H1 (cell line): Measurements from ENCODE around the gene NOC2L. TPM values are rescaled to one million over a fixed set of nuclear protein-coding genes. Genes with fewer than 3 reads are reported as not detected.

ENCODE experiments used
- CTCF ChIA-PET: fragments of 300-600 bp; sonication (Branson Sonifier 250); formaldehyde crosslinking; loops from one replicate; lab custom pipeline; 2021; ENCODE audit not compliant: partially characterized antibody; lab: Charles Lee
- POLR2A ChIA-PET: fragments of 300-600 bp; sonication (Branson Sonifier 250); formaldehyde crosslinking; loops from one replicate; lab custom pipeline; 2021; ENCODE audit warnings: inconsistent platforms; ENCODE audit not compliant: partially characterized antibody; lab: Charles Lee
- DNase-seq, 2 experiments: peaks; one replicate each; pipeline versions ENCODE4 v3.0.0 to v3.0.0-alpha.2; 2010 to 2022; ENCODE audit warnings: low spot score in 2 of 2, low read depth in 1 of 2, mixed read lengths in 1 of 2
- FAIRE-seq: peaks from 2 replicates; lab custom pipeline; 2011; peaks lifted over from hg19 to GRCh38; lab: Jason Lieb, UNC
- H2AFZ ChIP-seq: 2 replicates; pipeline ENCODE4 v1.8.1; 2012; ENCODE audit warnings: low read length, inconsistent platforms
- H2AK5ac ChIP-seq: 2 replicates; pipeline ENCODE4 v1.6.1; 2013; ENCODE audit warnings: low read depth, low read length
- H2BK120ac ChIP-seq: replicated peaks from 2 replicates; pipeline ENCODE3; 2013; ENCODE audit warnings: low read depth, low read length, inconsistent platforms
- H2BK12ac ChIP-seq: 2 replicates; pipeline ENCODE4 v1.6.1; 2013; ENCODE audit warnings: low read depth, low read length
- H2BK15ac ChIP-seq: 2 replicates; pipeline ENCODE4 v1.6.1; 2013; ENCODE audit warnings: low read length
- H2BK20ac ChIP-seq: 2 replicates; pipeline ENCODE4 v1.6.1; 2013; ENCODE audit warnings: low read length
- H2BK5ac ChIP-seq: 2 replicates; pipeline ENCODE4 v1.6.1; 2013; ENCODE audit warnings: low read depth, low read length
- H3K14ac ChIP-seq: 2 replicates; pipeline ENCODE4 v1.6.1; 2013; ENCODE audit warnings: inconsistent platforms; ENCODE audit not compliant: insufficient read length
- H3K18ac ChIP-seq: 2 replicates; pipeline ENCODE4 v1.6.1; 2013; ENCODE audit warnings: low read length; ENCODE audit errors: extremely low read depth
- H3K23ac ChIP-seq: 2 replicates; pipeline ENCODE4 v1.6.1; 2013; ENCODE audit warnings: inconsistent platforms; ENCODE audit not compliant: insufficient read length
- H3K23me2 ChIP-seq: 2 replicates; pipeline ENCODE4 v1.6.1; 2013; ENCODE audit warnings: low read depth, low read length
- H3K27ac ChIP-seq: 2 replicates; pipeline ENCODE4 v1.6.1; 2011; ENCODE audit warnings: low read depth, low read length, inconsistent platforms
- H3K27me3 ChIP-seq, 4 experiments: replicated peaks in 1 of 4; 1 replicate in 1 of 4; 2 replicates in 3 of 4; pipeline versions ENCODE4 v1.6.1 to v1.8.1; 2011 to 2013; ENCODE audit warnings: low read length in 3 of 4, mild to moderate bottlenecking in 3 of 4, inconsistent platforms in 2 of 4, mixed read lengths in 2 of 4, moderate library complexity in 1 of 4; ENCODE audit not compliant: control insufficient read depth in 3 of 4, insufficient read depth in 3 of 4; ENCODE audit errors: extremely low read depth in 1 of 4
- H3K36me3 ChIP-seq, 4 experiments: 2 replicates each; pipeline versions ENCODE4 v1.6.1 to v1.8.1; 2011 to 2013; ENCODE audit warnings: mild to moderate bottlenecking in 4 of 4, low read length in 3 of 4, moderate library complexity in 2 of 4, control low read depth in 1 of 4, inconsistent platforms in 1 of 4; ENCODE audit not compliant: insufficient read depth in 4 of 4, control insufficient read depth in 2 of 4
- H3K4ac ChIP-seq: replicated peaks from 2 replicates; pipeline ENCODE3; 2013; ENCODE audit warnings: low read length, low read depth, mixed read lengths, inconsistent platforms; ENCODE audit not compliant: insufficient read length
- H3K4me1 ChIP-seq, 4 experiments: replicated peaks in 1 of 4; 1 replicate in 1 of 4; 2 replicates in 3 of 4; pipeline versions ENCODE4 v1.6.1 to v1.8.1; 2011 to 2013; ENCODE audit warnings: low read length in 3 of 4, inconsistent platforms in 2 of 4, mixed read lengths in 1 of 4; ENCODE audit not compliant: insufficient read depth in 4 of 4, control insufficient read depth in 3 of 4
- H3K4me2 ChIP-seq, 2 experiments: 2 replicates each; pipeline versions ENCODE4 v1.6.1 to v1.8.1; 2011 to 2013; ENCODE audit warnings: low read depth in 2 of 2, low read length in 2 of 2, control low read depth in 1 of 2, inconsistent platforms in 1 of 2, mild to moderate bottlenecking in 1 of 2; ENCODE audit not compliant: insufficient read depth in 1 of 2
- H3K4me3 ChIP-seq, 4 experiments: fragments of 200-600, 300-600 bp in 1 of 4; sonication (generic), shearing (Covaris generic), sonication (Bioruptor Twin) in 1 of 4; 2 replicates each; pipeline versions ENCODE4 v1.5.1 to v1.8.1; 2011 to 2016; ENCODE audit warnings: low read length in 4 of 4, low read depth in 3 of 4, control low read depth in 2 of 4, inconsistent platforms in 2 of 4, mild to moderate bottlenecking in 2 of 4, mixed read lengths in 1 of 4, moderate library complexity in 1 of 4; ENCODE audit not compliant: insufficient read depth in 2 of 4; ENCODE audit errors: extremely low read depth in 1 of 4
- H3K56ac ChIP-seq: replicated peaks from 2 replicates; pipeline ENCODE3; 2013; ENCODE audit warnings: low read depth, mild to moderate bottlenecking, mixed read lengths, low read length, inconsistent platforms; ENCODE audit not compliant: insufficient read length
- H3K79me1 ChIP-seq: 2 replicates; pipeline ENCODE4 v1.6.1; 2013; ENCODE audit warnings: low read depth, low read length, control low read depth
- H3K79me2 ChIP-seq, 2 experiments: 2 replicates each; pipeline versions ENCODE4 v1.6.1 to v1.8.1; 2012 to 2013; ENCODE audit warnings: low read length in 2 of 2, mild to moderate bottlenecking in 2 of 2, inconsistent platforms in 1 of 2; ENCODE audit not compliant: insufficient read depth in 2 of 2, control insufficient read depth in 1 of 2
- H3K9ac ChIP-seq, 4 experiments: replicated peaks in 1 of 4; 1 replicate in 1 of 4; 2 replicates in 3 of 4; pipeline versions ENCODE4 v1.6.1 to v1.8.1; 2011 to 2013; ENCODE audit warnings: low read depth in 3 of 4, low read length in 3 of 4, control low read depth in 2 of 4, mild to moderate bottlenecking in 2 of 4, moderate library complexity in 2 of 4, inconsistent platforms in 1 of 4; ENCODE audit errors: extremely low read depth in 1 of 4
- H3K9me3 ChIP-seq, 2 experiments: 2 replicates each; pipeline versions ENCODE4 v1.6.1 to v1.8.1; 2012 to 2013; ENCODE audit warnings: mild to moderate bottlenecking in 2 of 2, moderate library complexity in 2 of 2, control low read depth in 1 of 2, inconsistent platforms in 1 of 2, low read depth in 1 of 2, low read length in 1 of 2, mixed read lengths in 1 of 2; ENCODE audit not compliant: insufficient read depth in 2 of 2
- H4K20me1 ChIP-seq, 2 experiments: replicated peaks in 1 of 2; 2 replicates each; pipeline versions ENCODE3 to v1.8.1; 2011 to 2013; ENCODE audit warnings: inconsistent platforms in 2 of 2, low read length in 2 of 2, mild to moderate bottlenecking in 1 of 2; ENCODE audit not compliant: insufficient read depth in 2 of 2, control insufficient read depth in 1 of 2
- H4K5ac ChIP-seq: 2 replicates; pipeline ENCODE4 v1.6.1; 2013; ENCODE audit warnings: low read length, low read depth, mixed read lengths, inconsistent platforms; ENCODE audit not compliant: insufficient read length
- H4K8ac ChIP-seq: 2 replicates; pipeline ENCODE4 v1.8.0; 2013; ENCODE audit warnings: mild to moderate bottlenecking, moderate library complexity, low read length, inconsistent platforms; ENCODE audit not compliant: insufficient read depth; ENCODE audit errors: extremely low read depth
- H4K91ac ChIP-seq: replicated peaks from 2 replicates; pipeline ENCODE3; 2013; ENCODE audit warnings: low read length, mixed read lengths, inconsistent platforms; ENCODE audit not compliant: insufficient read length
- CTCF ChIP-seq, 3 experiments: IDR thresholded peaks; 1 replicate in 2 of 3; 2 replicates in 1 of 3; pipeline versions ENCODE4 v1.5.1 to v1.6.1; 2011; ENCODE audit warnings: low read length in 3 of 3, mild to moderate bottlenecking in 3 of 3, inconsistent platforms in 2 of 3, low read depth in 1 of 3, moderate library complexity in 1 of 3; ENCODE audit not compliant: insufficient read depth in 1 of 3; ENCODE audit errors: control extremely low read depth in 1 of 3
- EGR1 ChIP-seq: IDR thresholded peaks from 2 replicates; pipeline ENCODE4 v1.6.1; 2011; ENCODE audit warnings: low read depth, low read length, borderline replicate concordance
- GABPA ChIP-seq: IDR thresholded peaks from 2 replicates; pipeline ENCODE4 v1.6.1; 2011; ENCODE audit warnings: mild to moderate bottlenecking, low read length, moderate library complexity, borderline replicate concordance; ENCODE audit not compliant: insufficient read depth
- HDAC6 ChIP-seq: IDR thresholded peaks from one replicate; pipeline ENCODE4 v1.7.1; 2012; ENCODE audit warnings: low read depth, mild to moderate bottlenecking, inconsistent platforms, low read length, moderate library complexity
- KDM1A ChIP-seq: fragments of 200-600, 300-600 bp; sonication (generic); IDR thresholded peaks from 2 replicates; pipeline ENCODE4 v1.7.1; 2016; ENCODE audit warnings: mild to moderate bottlenecking, low read length, borderline replicate concordance
- KDM4A ChIP-seq: IDR thresholded peaks from one replicate; pipeline ENCODE4 v1.7.1; 2012; ENCODE audit warnings: low read depth, mild to moderate bottlenecking, moderate library complexity, low read length, inconsistent platforms; ENCODE audit not compliant: severe bottlenecking
- RBBP5 ChIP-seq: IDR thresholded peaks from 2 replicates; pipeline ENCODE4 v1.7.1; 2012; ENCODE audit warnings: low read depth, mild to moderate bottlenecking, inconsistent platforms, low read length, moderate library complexity, borderline replicate concordance
- TBP ChIP-seq: IDR thresholded peaks from 2 replicates; pipeline ENCODE4 v1.6.1; 2011; ENCODE audit warnings: low read depth, low read length, improper control_type of control experiment
- TCF12 ChIP-seq: IDR thresholded peaks from 2 replicates; pipeline ENCODE4 v1.6.1; 2011; ENCODE audit warnings: low read depth, mild to moderate bottlenecking, low read length
- TEAD4 ChIP-seq: IDR thresholded peaks from 2 replicates; pipeline ENCODE4 v1.6.1; 2012; ENCODE audit warnings: low read depth, low read length, inconsistent platforms, mixed read lengths
- WGBS, 2 experiments: shearing (Covaris generic) in 1 of 2; methylation state at CpG; one replicate each; pipeline versions ENCODE4 v1.1.6 to v1.1.7; 2013 to 2015; ENCODE audit warnings: low lambda C conversion rate in 2 of 2, mixed read lengths in 2 of 2, inconsistent platforms in 1 of 2, low coverage in 1 of 2, missing lambda C conversion rate in 1 of 2; ENCODE audit not compliant: insufficient replicate concordance in 2 of 2, insufficient coverage in 1 of 2, insufficient read length in 1 of 2; ENCODE audit errors: extremely low coverage in 1 of 2, missing lambda C conversion rate in 1 of 2; 5-methylcytosine and 5-hydroxymethylcytosine counted together
- polyA plus RNA-seq, 7 experiments: library from polyadenylated mRNA; depleted of rRNA in 3 of 7; stranded (reverse) in 5 of 7; unstranded in 2 of 7; fragments of >200 nt in 5 of 7; fragments of 200-250 nt in 2 of 7; gene quantifications; 1 replicate in 5 of 7; 2 replicates in 1 of 7; 4 replicates in 1 of 7; pipeline versions ENCODE4 v1.2.1 to v1.2.3, GENCODE V29; 2011 to 2013; ENCODE audit warnings: missing spikeins in 2 of 7, mixed read lengths in 2 of 7
- total RNA-seq: library from RNA; stranded (reverse); fragmentation: NEBNext Ultra II Directional; extraction: Animal tissue kit (Norgen Biotek cat#: 25700); gene quantifications from 2 replicates; pipeline ENCODE4 v1.2.1, GENCODE V29; 2021

The NOC2L gene
- total and polyA plus RNA-seq, 2 of the 8 experiments (the other 6 are each of a cell fraction or from before 2014, with no cell fraction given): 74.7 to 130 TPM

GRCh38 chr1:954927-955326 is 4.1 kb downstream of the NOC2L start:
- Histone ChIP-seq H4K20me1 (peaks cover 22 to 29% of the 10 kb centered on the region in 2 experiments), H3K4me3 (no peak overlapping the region), H3K4me2 (no peak overlapping the region), H2BK12ac (no peak overlapping the region), H3K4me1 (peaks cover 0 to 4% (median 0%) of the 10 kb centered on the region in 4 experiments; a peak in 1 of 7 replicates), H2BK15ac (no peak overlapping the region), H3K79me1 (peaks cover 19% of the 10 kb centered on the region), H2BK5ac (no peak overlapping the region), H3K14ac (no peak overlapping the region), H2AK5ac (no peak overlapping the region), H3K9ac (no peak overlapping the region), H3K23ac (no peak overlapping the region), H3K18ac (no peak overlapping the region), H3K23me2 (peaks cover 6% of the 10 kb centered on the region), H4K91ac (no peak overlapping the region), H2BK120ac (no peak overlapping the region), H3K56ac (no peak overlapping the region), H3K27ac (no peak overlapping the region), H3K27me3 (peaks cover 4 to 7% (median 6%) of the 10 kb centered on the region in 4 experiments), H4K8ac (no peak overlapping the region; the same call in 1 of the 2 replicates), H2AFZ (no peak overlapping the region), H4K5ac (no peak overlapping the region), H2BK20ac (no peak overlapping the region), H3K36me3 (peaks cover 8 to 60% (median 39%) of the 10 kb centered on the region in 4 experiments; a peak in 7 of 8 replicates), H3K9me3 (no peaks in the 10 kb centered on the region; a peak in 1 of 4 replicates), H3K4ac (no peak overlapping the region), H3K79me2 (peaks cover 0 to 14% of the 10 kb centered on the region in 2 experiments; a peak in 3 of 4 replicates)
- FAIRE-seq: no peak
- WGBS, 2 experiments: 90% methylated on average over 13 of the region's 13 CpGs; no CpG with 5 or more reads in 1 of the 2 experiments
- ChIA-PET CTCF (interaction anchor here (1.7 to 2.1 kb wide), 3 partner anchors 21 to 109 kb away, joined by 3 to 5 read pairs (median 4); no protein-coding TSS in a partner anchor), POLR2A (interaction anchor here (8.8 kb wide), 1 partner anchor 13 kb away, joined by 65 read pairs; no protein-coding TSS in a partner anchor)
- DNase-seq: no peak
- no peak for TF ChIP-seq EGR1
- no peak for TF ChIP-seq CTCF (IDR thresholded peaks at IDR 0.05; ENCODE audit: control extremely low read depth in 1 of 3, insufficient read depth in 1 of 3, low read depth in 1 of 3, low read length in 3 of 3)
- TF ChIP-seq GABPA: no peak
- TF ChIP-seq TBP: no peak
- no peak for TF ChIP-seq TCF12
- no peak for TF ChIP-seq KDM1A
- TF ChIP-seq KDM4A: no peak
- no peak for TF ChIP-seq TEAD4
- no peak for TF ChIP-seq HDAC6
- TF ChIP-seq RBBP5: no peak
